Adrenal gland (tissue), 5 donors: ENCODE results near the gene CLMP.
"Not testable (repeated sequence)": the region's sequence is repeated elsewhere in the genome, so short reads cannot be mapped to it uniquely, and the experiment has no call there.

ENCODE experiments used
- CTCF ChIP-seq, 6 experiments: fragments of 450-650 bp in 4 of 6; fragments of 200-600 bp in 2 of 6; sonication (generic) in 1 of 6; IDR thresholded peaks; 1 replicate in 5 of 6; 2 replicates in 1 of 6; pipeline versions ENCODE4 v1.5.1 to v1.8.0; 2016 to 2021; ENCODE audit warnings: antibody characterized with exemption in 6 of 6, mild to moderate bottlenecking in 2 of 6, moderate library complexity in 1 of 6
- POLR2A ChIP-seq, 2 donors: fragments of 450-650 bp; IDR thresholded peaks; one replicate each; pipeline ENCODE4 v1.6.1; 2017; ENCODE audit warnings: antibody characterized with exemption in 2 of 2, mild to moderate bottlenecking in 2 of 2, moderate library complexity in 1 of 2
- donor health status: DM: no; HTN: no; CAD: no.

- not testable (repeated sequence) for TF ChIP-seq CTCF, POLR2A (IDR thresholded peaks at IDR 0.05)
These were observed 106.2 kb downstream of the CLMP start for GRCh38 chr11:123088896-123089295.
